GM18517 (cell line): ENCODE measurements around the gene ST8SIA5.

Source experiments
- ATAC-seq: cut with Tn5 transposase; IDR thresholded peaks from one replicate; pipeline ENCODE4 v1.9.1; 2021; ENCODE audit warnings: mild to moderate bottlenecking, moderate library complexity; ENCODE audit not compliant: unreplicated experiment

ST8SIA5 gene

DNA sequence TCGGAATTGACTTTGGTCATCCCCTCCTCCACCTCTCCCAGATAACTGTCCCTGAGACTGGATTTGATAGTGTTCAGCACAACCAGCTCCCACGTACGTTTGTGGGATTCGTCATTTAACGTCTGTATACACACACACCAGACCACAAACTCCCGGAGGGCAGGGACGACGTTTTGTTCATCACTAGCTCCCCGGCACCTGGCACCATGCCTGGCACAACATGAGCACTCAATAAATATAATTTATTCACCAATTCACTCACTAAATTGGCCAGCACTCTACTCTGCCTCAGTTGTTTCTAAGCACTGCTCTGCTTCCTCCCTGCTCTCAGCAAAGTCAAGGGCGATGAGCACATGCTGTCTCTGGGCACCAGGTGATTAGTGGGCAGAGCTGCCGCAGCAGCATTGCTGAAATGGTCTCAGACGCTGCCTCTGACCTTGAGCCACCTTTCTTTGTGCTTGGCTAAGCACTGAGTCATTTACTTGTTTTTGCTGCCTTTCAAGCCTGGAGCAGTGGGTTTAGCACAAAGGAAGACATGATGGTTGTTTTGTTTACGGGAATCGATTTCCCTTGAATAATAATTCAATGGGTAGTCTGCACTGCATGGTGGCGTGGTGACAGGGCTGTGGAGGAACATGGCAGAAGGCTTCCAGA, 80.5 kb downstream of the ST8SIA5 start:
- no peak for ATAC-seq

GRCh38 chr18:46675112-46675511, 81.7 kb downstream of the ST8SIA5 start:
- ATAC-seq, result no peak

DNA sequence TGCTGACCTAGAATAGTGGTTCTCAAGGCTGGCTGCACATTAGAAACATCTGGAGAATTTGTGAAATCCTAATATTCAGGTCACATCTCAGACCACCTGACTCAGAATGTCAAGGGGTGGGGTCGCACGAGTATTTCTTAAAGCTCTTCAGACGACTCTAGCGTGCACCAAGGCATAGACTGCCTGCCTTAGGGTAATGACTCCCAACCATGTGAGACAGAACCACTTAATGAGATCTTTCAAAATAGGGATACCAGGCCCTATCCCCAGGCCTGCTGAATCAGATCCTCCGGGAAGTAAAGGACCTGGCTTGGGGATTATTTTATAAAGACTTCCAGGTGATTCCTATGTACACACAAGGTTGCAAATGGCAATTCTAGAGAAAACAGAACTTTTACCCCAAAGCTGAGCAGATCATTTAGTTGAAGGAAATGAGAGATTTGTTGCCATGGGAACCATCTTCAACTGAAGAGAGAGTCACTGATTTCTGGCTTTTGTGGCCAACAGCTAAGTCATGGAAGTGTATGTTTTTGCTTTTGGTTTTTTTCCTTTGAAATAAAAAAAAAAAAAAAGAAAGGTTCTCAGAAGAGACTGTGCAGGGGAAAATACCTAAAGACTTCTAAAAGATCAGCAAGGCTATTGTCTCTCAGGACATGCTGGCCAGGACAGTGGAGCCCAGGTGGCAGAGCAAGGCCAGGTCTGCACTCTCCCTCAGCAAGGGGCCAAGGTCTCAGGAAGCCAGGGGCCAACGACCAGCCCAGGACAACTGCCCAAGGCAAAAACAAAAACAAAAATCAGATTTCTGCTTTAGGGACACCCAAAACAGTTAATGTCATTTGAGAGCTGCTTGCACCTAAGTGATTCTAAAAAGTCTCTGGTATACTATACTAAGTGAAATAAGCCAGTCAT, 84.5 kb downstream of the ST8SIA5 start:
- ATAC-seq, result no peak

- ATAC-seq, result no peak
These were observed 88.2 kb downstream of the ST8SIA5 start for GRCh38 chr18:46668694-46669093.

DNA sequence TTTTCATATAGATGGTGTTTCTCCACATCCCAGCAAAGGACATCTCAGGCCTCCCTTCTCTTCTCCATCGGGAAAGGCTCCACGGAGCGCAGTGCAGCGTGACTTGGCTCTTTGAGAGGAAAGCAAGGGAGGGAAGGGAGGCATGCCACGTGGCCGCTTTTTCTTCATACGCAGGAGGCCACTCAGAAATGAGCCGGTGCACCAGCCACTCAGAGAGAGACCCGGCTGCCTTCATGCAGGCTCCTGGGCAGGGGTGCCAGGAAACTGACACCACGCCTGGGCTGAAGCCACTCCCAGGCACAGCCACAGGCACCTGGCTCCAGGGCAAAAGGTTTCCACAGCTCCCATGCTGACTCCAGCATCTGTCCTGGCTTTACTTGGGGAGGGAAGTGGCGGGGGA, 88.7 kb downstream of the ST8SIA5 start:
- no peak for ATAC-seq

- ATAC-seq, result no peak
These were observed 93.3 kb downstream of the ST8SIA5 start for GRCh38 chr18:46663539-46663938.

DNA sequence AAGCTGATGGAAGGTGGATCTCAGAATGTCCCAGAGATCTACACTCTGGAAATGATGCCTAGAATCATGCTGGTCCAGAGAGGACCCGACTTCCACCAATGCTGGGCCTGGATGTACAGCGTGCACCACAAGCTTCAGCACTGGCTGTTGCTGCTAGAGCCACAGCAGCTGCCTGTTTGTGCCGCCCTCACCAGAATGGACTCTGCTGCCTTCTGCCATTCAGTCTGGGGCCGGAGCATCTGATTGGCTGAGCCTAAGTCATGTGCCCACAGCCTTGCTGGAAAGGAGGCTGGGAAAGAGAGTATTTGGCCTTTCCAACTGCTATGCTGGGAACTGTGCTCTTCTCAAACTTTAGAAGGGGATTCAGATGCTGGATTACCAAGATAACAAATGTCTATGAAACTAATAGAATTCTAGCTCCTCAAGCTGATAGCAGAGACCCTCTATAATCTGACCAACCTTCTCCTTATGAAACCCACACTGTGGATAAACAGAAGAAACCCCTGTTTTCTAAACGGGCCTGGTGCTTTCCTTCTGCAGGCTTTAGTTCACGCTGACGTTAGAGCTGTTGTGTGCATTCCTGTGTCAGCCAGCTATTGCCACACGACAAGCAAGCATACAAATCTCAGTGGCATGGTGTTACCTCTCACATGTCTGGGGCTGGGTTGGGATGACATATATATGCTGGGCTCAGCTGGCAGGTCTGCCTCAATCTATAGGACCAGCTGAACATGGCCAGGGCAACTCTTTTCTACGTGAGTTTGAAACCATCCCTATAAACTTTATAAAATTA, 95.7 kb downstream of the ST8SIA5 start:
- no peak for ATAC-seq

DNA sequence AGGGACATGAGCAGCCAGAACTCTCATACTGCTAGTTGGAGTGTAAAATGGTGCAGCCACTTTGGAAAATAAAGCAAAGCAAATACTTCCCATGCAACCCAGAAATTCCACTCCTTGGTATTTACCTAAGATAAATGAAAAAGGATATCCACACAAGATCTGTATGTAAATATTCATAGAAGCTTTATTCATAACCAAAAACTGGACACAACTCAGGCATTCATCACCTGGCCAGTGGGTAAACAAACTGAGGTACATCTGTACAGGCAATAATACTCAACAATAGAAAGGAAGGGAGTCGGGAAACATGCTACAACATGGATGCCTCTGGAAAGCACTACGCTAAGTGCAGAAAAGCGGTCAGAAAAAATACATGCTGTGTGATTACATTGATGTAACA, 97.4 kb downstream of the ST8SIA5 start:
- no peak for ATAC-seq

DNA sequence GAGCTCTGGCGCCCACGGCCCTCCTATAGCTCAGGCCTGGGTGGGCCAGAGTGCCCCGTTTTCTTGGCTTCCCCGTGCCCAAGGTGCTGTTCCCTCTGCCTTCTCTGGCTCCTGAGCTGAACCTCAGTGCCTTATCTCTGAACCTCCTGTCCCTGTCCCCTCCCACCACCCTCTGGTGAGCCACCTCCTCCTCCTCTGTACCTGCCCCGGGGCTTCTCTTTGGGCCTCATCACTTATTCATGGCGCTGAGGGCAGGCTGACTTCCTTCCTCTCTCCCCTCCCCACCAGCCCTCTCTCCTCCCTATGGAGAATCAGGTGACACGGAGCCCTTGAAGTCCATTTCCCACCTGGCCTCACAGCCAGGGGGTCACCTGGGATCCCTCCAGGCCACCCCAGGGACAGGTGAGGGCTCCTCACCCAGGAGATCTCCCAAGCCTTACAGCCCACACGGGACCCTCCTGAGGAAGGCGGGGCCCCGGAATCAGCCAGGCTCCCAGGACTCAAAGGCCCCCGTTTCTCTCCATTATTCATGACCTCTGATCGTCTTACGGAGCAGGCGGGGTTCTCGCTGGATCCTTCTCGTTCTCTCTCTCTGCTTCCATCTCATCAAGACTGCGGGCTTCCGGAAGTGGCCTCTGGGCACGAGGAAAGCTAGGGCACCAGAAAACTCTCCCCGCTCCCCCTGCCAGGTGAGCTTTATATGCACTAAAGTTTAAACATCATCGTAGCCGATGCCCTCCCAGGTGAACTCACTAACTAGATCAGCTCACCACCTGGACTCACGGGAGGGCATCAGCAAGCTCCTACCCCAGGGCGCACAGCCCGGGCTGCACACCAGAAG, 99.5 kb downstream of the ST8SIA5 start, which contains the start of gene LOXHD1:
TSS of gene LOXHD1 (minus strand) at position 106 of the 841 bp plus-strand sequence. CDS start 187 bp downstream, outside the sequence.
- no peak for ATAC-seq

GRCh38 chr18:46656326-46657114, 100.3 kb downstream of the ST8SIA5 start:
- ATAC-seq, result no peak

DNA sequence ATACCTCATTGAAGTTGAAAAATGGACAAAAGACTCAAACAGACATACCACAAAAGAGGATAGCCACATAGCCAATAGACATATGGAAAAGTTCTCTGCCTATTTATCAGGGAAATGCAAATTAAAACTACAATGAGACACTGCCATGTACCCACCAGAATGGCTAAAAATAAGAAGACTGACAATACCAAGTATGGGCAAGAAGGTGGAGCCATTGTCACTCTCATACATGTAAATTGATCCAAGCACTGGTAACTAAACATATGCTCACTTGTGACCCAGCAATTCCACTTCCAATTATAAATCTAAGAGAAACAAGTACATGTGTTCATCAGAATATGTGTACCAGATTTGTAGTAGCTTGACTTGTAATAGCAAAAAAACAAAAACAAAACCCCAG, 104.5 kb downstream of the ST8SIA5 start:
- no peak for ATAC-seq

DNA sequence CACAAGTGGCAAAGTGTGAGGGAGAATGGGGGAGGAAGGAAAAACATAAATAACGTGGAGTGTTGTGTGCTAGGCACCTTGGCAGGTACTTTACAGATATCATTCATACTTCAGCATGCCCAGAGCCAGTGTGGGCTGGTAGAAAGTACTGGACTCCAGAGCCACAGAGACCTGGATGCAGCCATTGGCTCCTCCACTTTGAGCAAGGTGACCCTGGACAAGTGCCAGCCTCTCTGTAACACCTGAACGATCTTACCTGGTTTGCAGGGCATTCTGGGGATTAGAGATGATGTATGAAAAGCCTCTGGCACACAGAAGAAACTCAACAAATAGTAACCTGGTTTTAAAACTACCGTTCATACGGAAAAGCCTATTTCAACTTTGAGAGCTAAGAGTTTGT, 106.2 kb downstream of the ST8SIA5 start:
- ATAC-seq, result no peak

DNA sequence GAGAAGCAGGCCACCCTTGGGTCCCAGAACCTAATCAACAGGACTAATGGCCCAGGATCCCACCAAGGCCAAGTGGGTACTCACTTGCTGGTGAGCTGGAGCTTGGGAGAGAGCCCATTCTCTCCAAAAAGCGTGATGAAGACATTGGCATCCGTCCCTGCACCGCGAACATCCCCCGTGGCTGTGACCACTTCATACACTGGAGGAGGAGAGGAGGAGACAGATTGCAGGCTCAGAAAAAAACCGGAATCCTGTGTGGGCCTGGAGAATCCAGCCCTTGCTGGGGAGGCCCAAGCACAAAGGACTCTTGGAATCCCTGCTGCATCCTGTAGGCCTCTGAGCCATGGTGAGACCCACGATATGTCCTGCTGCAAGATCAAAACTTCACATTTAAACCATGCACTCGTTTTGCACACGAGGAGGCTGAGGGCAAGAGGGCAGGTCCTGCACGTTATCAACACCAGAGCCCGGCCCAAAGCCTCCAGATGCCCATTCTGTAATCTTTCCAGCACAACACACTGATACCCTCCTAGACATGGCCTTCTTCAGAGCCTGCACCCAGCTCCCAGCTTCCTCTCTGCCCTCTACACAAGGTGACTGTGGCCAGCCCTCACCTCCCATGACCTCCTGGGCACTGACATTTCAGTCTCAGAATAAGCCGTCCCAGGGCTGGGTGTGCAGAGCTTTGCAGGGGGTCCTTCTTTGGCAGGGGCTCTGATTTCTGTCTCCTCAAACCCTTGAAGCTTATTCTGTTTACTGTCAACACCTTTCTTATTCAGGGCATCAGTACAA, 107.6 kb downstream of the ST8SIA5 start:
- no peak for ATAC-seq

DNA sequence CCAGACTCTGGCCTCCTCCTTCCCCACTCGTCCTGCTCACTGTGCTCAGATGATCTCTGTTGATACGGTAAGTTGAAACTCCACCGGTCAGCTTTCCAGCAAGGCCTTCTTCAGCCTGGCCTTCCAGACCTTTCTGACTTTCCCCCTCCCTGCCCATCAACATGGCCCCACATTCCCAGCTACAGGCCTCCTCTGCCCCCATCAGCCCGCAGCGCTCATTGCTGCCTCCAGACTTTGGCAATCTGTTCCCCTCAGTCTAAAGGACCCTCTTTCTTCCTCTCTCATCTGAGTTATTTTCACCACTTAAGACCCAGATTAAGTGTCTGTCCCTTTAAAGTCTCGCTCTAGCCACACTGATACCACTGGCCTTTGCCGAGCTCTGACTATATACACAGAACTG, 110.4 kb downstream of the ST8SIA5 start:
- ATAC-seq, result no peak

DNA sequence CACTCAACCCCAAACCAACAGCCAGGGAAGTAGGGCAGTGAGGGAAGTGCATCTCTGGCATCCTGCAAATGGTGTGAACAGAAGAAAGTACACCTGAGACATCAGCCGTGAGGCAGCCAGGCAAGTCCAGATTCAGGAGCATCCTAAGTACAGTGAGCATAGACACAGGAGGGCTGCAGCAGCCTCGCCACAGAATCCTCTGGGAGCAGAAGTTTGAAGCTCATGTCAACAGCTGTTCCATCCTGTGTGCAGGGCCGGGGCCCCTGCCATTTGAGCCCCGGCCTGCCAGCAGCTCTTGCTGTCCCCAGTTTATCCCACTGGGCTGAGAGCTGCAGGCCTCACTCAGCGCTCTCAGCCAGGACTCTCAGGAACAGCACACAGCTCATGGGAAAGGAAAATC, 114.3 kb downstream of the ST8SIA5 start:
- ATAC-seq, result no peak

DNA sequence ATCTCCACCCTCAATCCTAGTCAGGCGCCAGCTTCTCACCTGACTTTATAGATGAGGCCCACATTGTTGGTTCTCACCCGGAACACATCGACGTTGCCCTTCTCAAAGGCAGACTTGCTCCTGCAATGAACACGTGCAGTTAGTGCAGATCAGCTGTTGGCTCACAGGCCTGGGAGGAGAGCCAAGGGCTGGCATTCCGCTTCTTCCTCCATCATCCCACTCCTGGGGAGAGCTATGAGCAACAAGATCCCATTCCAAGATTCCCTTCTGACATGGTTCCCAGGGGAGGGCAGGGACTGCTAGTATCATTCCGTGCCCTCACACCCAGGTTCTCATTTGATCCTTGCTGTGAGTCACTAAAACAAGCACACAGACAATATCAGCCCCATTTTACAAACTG, 114.9 kb downstream of the ST8SIA5 start:
- no peak for ATAC-seq

GRCh38 chr18:46639386-46639785, 117.5 kb downstream of the ST8SIA5 start:
- ATAC-seq, result no peak

DNA sequence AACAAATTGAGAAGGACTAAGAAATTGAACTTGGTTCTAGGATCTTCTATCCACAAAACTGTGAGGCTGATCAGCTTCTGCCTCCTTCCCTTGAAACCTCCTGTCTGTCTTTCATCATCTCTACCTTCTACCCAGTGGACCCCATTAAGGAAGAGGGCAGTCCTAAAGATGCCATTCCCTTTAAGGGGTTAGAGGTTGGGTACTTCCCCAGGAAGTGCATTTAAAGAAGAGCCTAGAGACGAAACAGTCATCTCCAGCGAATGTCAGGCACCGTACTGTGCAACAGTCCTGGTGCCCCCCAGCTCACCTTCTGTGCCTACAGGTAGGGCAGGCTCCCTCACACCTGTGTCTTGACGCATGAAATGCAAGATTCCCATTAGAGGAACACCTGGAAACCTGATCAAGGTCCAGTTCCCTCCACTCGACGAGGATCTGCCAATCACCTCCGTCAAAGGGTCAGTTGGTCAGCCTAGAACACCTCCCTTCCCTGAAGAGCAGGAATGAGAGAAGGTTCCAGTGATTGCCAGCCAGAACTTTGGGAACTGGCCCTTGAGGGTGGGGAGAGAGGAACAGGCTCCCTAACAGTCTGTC, 120.7 kb downstream of the ST8SIA5 start:
- ATAC-seq, result no peak
